Ovary (tissue), 3 donors: ENCODE measurements around the gene AFAP1L1.

Experiments
- EP300 ChIP-seq: sonication (generic); formaldehyde crosslinking; IDR thresholded peaks from one replicate; pipeline ENCODE4 v1.6.1; 2017; ENCODE audit warnings: antibody characterized with exemption
- POLR2A ChIP-seq: fragments of 450-650 bp; IDR thresholded peaks from one replicate; pipeline ENCODE4 v1.6.1; 2017; ENCODE audit warnings: antibody characterized with exemption, mild to moderate bottlenecking, moderate library complexity
- TF ChIP-seq, protein P1 (sequence below), 3 donors: fragments of 450-650 bp in 2 of 3; fragments of 200-600 bp in 1 of 3; IDR thresholded peaks; one replicate each; pipeline versions ENCODE4 v1.5.1 to v1.8.0; 2016 to 2022; ENCODE audit warnings: antibody characterized with exemption in 3 of 3, mild to moderate bottlenecking in 1 of 3
- donor health status: DM: no; HTN: no; CAD: no.

DNA sequence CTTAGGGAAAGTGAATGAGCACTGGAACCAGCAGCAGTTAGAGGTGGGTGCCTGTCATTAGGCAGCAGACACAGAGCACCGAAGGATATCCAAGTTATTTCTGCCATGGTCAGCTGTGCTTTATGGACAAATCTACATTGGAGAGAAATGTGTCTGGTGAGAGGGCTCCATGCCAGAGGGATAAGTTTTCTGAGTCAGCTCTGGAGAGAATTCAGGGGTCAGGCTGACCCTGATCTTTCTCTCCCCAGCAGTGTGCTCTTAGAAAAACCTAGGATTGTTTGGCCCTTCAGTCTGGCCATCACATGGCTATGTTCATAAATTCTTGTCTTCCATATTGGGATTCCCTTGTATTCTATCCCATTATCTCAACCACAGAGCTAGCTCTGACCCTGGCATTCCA, 116.3 kb downstream of the AFAP1L1 start:
- TF ChIP-seq POLR2A = no peak
- TF ChIP-seq, protein P1, sequence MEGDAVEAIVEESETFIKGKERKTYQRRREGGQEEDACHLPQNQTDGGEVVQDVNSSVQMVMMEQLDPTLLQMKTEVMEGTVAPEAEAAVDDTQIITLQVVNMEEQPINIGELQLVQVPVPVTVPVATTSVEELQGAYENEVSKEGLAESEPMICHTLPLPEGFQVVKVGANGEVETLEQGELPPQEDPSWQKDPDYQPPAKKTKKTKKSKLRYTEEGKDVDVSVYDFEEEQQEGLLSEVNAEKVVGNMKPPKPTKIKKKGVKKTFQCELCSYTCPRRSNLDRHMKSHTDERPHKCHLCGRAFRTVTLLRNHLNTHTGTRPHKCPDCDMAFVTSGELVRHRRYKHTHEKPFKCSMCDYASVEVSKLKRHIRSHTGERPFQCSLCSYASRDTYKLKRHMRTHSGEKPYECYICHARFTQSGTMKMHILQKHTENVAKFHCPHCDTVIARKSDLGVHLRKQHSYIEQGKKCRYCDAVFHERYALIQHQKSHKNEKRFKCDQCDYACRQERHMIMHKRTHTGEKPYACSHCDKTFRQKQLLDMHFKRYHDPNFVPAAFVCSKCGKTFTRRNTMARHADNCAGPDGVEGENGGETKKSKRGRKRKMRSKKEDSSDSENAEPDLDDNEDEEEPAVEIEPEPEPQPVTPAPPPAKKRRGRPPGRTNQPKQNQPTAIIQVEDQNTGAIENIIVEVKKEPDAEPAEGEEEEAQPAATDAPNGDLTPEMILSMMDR (IDR thresholded peaks at IDR 0.05) = no peak
- no peak for TF ChIP-seq EP300
